OCI-M2 (cell line): Measurements from ENCODE around the gene DESI2.

Experiments
- DNase-seq: peaks from one replicate; lab custom pipeline; 2025; ENCODE audit not compliant: unreplicated experiment; lab: John Stamatoyannopoulos, UW

Gene DESI2

DNA sequence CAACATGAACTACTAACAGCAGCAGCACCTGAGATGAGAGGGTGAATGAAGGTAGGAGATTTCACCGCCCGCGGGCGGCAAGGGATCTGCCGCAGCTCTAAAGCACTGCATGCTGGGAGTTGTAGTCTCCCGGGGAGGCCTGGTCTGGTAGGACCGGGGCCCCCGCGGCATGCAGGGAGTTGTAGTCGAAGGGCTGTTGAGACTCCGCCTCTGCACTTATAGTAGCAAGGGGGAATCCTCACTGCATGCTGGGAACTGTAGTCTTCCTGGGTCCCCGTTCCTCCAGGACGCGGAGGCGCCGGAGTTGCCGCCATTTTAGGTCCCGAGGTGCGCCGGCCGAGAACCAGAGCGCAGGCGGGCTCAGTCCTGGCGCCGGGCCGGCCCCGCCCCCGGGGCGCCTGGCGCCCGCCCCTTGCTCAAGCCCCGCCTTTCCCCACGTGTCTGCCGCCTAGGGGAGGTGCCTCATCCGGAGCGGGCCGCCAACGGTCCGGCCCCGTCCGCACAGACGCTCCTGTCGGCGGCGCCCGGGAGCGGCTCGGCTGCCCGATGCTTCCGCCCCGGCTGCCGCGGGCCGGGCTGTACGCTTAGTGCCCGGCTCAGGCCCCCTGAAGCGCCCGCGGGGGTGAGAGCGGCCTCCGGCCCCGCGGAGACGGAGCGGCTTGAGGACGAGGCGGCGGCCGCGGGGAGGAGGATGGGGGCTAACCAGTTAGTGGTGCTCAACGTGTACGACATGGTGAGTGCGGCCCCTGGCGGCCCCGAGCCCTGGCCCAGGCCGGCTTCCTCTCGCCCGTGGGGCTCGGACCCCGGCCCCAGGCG lies at the start of gene DESI2:
Gene DESI2 (plus strand): TSS at position 504 of the 816 bp plus-strand sequence. CDS start 188 bp downstream, at position 692.
- DNase-seq, result peak; percentile 90

DNA sequence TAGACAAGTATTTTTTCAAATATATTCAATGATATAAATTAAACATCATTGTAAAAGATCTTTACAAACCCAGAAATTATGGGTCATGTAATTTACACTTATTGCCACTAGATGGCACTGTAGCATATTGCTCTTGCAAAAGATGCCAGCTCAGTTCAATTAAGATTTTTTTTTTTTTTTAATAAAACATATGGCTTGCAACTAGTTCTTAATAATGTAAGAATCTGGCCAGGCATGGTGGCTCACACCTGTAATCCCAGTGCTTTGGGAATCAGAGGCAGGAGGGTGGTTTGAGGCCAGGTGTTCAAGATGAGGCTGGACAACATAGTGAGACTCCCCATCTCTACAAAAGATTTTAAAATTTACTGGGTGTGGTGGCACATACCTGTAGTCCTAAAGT lies 49.4 kb upstream of the DESI2 start:
- DNase-seq, result no peak

DNA sequence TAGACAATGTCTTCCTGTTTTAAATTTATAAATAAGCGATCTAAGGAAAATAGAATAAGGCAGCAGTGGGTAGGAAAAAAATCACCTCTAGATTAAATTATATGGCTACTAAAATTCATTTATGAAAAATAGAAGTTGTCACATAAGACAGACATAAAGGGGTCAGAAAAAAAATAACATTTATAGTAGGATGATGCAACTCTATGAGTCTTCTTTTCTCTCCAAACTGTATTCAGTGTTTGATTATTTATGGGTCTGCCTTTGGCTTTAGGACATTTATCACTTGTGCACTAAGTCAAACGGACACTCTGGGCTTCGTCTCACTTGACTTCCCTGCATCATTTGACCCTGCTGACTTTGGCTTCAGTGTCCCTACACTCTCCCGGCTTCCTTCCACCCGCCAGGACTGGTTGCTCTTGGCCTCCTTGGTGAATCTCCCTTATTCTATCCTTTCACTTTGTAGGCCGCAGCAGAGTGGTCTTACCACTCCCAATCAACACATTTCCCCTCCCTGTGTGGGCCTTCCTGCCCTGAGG lies 47.0 kb upstream of the DESI2 start:
- DNase-seq, result no peak

DNA sequence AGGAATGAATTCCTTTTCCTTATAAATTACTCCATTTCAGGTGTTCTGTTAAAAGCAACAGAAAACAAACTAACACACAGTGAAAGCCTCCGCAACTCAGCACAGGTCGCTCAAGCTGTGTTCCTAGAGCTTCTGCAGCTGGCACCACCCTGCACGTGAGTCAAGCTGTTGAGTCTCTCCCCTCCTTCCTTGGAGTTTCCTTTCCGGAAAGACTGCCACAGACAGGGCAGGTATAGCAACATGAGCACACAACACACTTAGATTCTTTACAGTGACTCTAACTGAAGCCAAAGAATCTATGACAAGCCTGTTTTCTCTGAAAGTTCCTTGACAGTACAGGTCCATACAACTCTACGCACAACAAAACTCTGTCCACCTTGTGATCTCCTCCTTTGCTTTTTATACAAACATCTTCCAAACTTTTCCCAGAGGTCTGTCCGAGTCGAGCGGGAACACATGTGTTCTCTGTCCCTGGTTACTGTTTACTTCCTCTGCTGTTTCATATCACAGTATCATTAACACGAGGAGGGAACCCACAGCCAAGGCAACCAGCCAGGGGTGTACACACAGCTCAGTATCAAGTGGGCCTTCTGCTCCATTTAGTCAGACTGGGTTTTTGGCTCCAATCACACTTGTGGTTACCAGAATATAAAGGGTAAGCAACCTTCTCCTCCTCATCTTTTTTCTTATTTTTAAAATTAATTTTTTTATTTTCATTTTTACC lies 38.7 kb upstream of the DESI2 start:
- DNase-seq, result no peak

DNA sequence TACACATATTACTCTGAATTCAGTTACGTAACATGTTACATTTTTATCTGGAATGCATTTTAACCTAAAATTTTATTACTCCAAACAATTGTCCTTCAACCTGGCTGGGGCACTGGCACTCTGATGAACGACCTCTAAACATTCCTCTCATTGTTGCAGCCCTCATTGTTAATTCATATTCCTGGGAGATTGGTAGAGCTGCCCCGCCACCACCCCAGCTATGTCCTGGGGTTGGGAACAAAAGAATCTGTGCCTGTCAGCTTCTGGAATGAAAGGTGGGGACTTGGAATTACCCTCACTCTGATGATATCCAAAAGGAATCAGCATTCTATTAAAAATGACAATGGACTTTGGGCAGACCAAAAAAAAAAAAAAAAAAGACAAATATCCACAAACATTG lies 38.0 kb upstream of the DESI2 start:
- no peak for DNase-seq

DNA sequence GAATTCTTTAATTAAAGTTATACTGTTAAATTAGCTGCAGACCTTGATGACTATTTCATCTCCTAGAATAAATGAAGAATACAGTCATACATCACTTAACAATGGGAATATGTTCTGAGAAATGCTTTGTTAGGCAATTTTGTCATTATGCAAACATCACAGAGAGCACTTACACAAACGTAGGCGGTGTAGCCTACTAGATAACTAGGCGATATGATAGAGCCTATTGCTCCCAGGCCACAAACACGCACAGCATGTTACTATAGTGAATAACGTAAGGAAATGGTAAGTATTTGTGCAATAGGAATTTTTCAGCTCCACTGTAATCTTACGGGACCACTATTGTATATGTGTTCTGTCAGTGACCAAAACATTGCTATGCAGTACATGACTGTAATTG lies 37.6 kb upstream of the DESI2 start:
- no peak for DNase-seq

DNA sequence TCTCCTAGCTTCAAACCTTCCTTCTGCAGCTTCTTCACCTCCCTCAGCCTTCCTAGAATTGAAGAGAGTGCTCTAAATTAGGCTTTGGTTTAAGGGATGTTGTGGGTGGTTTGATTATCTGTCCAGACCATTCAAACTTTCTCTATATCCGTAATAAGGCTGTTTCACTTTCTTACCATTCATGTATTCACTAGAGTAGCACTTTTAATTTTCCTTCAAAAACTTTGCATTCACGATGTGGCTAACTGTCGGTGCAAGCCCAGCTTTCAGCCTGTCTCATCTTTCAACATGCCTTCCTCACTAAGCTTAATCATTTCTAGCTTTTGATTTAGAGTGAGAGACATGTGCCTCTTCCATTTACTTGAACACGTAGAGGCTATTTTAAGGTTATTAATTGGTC lies 26.2 kb upstream of the DESI2 start:
- no peak for DNase-seq

DNA sequence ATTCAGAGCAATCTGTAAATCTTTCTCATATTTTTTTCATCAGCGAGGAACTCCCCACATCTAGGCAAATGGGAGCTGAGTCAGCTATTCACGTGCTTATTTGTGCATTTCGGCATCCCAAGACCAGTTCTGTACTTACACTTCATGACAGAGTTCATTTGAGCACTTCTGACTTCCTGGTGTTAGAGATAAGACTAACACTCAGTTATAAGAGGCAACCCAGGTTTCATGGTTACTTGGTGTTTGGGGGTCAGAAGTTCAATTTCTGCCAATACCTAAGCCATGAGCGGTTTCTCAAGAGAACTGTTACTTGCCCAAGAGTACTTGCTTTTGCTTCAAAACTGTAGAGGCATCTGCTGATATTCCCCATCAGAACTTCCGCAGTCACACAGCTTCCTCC lies 24.1 kb upstream of the DESI2 start:
- no peak for DNase-seq

DNA sequence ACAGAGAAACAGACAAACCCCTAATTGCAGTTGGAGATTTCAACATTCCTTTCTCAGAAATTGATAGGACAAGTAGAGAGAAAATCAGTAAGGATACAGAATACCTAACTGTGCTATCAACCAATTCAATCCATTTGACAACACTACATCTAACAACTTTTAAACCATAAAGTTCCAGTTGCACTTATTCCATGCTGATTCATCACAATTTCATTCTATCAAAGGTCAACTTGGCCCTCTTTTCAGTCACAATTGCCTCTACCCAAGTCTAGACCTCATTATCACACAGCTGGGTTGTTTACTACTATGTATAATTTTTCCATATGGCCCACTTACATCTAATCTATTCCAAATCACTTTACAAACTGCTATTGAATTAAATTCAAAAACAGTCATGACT lies 19.8 kb upstream of the DESI2 start:
- DNase-seq, result no peak

DNA sequence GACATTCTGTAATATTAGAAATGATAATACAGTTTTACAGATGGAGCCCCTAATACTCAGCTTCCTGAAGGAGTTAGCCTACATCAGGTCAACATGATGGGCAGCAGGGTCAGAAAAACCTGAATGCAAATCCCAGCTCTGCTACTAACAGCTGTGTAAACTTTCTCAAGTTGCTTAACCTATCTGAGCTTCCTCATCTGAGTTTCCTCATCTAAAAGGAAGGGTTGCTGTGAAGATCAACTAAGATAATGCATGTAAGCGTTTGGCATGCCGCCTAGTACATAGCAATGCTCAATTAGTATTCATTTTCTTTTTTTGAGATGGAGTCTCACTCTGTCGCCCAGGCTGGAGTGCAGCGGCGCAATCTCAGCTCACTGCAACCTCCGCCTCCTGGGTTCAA lies 18.4 kb upstream of the DESI2 start:
- DNase-seq, result no peak

DNA sequence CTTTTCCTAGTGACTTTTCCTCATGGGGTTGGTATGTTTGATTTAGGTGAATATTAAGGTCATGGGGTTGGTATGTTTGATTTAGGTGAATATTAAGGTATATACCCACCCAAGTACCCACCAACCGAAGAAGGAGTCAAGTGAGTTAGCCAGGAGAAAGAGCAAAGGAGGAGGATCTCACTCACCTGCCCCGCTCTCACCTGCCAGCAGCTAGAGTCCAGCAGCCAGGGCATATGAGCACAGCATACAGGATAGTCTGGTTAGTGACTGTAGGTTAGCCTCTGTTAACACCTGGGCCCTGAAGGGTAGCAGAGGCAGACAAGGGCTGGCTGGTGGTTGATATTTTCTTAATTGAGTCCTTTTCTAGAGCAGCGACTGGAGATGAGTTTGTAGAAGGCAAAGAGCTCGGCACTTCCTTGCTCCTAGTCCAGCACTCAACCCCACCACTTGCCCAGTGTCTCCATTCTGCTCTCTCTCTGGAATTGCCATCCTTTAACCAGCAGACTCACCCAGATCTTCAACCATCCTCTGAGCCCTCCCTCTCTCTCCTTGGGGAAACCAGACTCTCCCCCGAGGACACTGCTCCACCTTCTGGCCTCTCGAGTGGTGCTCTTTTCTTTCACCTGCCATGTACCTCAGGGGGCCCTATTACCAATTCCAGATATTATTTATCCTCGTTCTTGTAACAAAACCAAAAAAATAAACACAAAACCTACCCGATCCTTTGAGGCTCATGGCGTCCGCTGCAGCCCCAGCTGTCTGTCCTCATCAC lies 16.3 kb upstream of the DESI2 start:
- no peak for DNase-seq

DNA sequence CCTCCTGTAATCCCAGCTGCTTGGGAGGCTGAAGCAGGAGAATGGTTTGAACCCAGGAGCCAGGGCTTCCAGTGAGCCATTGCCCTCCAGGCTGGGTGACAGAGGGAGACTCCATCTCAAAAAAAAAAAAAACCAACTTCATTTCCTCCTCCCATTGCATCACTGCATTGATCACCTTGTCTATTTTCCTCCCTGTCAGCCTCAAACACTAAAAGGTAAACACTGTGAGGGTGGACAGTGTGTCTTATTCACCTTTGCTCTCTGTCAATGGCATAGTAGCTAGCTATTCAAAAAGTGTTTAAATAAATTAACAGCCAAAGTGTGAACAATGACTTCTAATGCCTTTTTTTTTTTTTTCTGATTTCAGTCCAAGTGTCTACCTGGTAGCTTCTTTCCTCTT lies 13.4 kb upstream of the DESI2 start:
- no peak for DNase-seq

DNA sequence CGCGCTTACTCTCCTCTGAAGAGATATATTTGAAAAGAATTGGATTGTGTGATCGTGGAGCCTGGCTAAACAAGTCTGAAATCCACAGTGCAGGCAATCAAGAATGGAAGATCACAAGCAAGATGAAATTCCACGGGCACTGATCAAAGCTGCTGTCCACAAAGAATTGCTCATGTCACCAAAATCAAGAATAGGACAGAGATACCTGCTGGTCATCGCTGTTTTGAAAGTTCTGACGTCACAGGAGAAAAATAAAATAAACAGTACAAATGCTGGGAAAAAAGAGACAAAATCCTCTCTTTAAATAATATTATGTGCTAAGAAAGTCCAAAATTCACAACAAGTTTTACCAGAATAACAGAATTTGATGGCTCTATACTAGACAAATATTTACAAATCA lies 12.0 kb upstream of the DESI2 start:
- no peak for DNase-seq

DNA sequence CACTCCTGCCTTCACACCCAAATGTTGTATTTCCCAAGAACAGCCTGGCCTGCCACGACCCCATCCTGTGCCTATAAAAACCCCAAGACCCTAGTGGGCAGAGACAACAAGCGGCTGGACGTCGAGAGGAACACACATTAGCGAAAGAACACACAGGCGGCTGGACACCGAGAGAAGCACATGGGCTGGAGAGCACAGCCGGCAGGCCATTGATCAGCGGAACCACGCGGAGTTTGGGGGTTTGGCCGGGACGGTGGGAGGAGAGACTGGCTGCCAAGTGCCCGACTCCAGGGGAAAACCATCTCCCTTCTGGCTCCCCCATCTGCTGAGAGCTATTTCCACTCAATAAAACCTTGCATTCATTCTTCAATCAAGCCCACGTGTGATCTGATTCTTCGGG lies 10.4 kb upstream of the DESI2 start:
- DNase-seq, result no peak

DNA sequence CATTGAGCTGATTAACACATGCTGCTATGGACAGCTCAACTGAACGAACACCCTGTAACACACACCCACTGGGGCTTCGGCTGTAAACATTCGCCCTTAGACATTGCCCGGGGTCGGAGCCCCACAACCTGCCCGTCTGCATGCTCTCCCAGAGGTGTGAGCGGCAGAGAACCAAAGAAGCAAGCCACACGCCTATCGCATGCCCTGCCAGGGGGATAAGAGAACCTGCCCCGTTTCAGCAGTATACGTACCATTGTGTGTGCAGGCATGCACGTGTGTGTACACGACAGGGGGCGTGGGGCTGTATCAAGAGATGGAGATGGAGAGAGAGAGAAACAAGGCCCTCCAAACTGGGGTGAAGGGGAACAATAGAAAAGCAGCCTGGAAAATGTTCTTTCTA lies 9.9 kb upstream of the DESI2 start:
- no peak for DNase-seq

DNA sequence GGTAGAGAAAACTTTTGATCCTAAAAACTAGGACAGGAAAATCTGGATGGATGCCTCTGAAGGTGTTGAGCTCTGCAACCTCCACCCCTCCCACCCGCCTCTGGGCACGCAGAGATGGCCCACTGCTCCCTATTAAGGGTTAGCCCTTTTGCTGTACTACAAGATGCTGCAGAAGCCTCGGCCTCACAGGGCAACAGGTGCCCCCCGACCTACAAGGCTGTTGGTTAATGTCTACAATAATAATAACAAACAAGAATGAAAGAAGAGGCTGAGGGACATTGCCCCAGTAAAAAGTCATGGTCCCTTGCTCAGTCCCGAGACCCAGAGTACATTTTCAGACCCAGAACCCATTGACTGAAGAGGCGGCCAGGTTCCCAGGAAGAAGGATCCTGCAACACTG lies 7.5 kb upstream of the DESI2 start:
- no peak for DNase-seq

DNA sequence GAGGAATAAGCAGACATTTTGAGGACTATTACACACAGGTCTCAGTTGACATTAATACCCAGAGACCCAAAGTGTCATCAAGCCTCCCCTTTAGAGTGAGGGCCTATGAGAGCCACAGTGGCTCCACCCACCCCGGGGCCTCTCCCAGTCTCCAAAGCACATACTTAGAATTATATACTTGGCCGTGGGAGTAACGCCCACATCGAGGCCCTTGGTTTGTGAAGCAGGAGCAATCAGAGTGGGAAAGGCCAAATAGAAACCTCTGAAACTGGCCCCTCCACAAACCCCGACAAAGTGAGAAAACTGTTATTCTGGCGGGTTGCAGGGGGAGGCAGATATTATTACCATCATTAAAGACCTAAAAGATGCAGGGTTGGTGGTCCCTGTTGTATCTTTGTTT lies 7.0 kb upstream of the DESI2 start:
- DNase-seq, result no peak

DNA sequence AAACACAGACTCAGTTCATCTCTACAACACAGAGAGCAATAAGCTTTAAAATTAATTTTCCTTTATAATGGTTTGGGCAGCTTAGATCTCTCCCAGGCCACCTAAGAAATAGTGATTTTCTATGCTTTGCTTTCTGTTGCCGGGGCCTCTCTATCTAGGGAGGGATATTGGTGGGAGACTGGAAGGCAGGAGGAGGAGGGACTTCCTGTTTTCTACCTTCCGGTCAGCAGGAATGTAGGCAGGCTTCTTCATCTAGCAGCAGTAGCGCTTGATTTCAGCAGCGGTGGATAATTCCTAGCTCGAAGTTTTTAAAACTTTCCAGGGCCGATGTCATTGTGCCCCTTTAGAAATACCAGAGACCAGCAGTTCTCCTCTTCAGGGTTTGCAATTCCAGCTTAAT lies 5.1 kb upstream of the DESI2 start:
- DNase-seq, result no peak

DNA sequence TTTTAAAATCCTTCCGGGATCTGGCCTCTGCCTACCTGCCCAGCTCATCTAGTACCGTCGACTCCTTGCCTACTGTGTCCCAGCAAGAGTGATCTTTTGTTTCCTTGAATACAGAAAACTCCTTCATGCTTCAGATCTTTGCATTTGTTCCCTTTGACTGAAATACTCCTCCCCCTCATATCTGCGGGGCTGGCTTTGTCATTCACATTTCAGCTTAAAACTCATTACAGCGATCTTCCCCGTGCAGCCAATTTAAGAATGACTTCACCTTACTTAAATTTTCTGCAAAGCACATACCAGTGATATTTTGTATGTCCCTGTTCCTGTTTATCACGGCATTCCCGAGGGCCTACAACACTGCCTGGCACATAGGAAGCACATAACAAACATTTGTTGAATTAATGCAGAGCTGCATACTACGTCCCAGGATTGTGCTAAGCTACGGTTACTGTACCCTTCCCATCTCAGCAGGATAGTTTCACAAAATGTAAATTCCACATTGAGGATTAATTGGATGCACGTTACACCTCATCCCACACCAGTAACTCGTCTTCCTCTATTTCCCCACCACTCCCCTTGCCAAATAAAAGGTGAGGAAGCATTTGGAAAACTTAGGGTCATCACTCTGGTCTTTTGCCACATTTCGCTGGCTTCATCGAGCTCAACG lies 837 bp upstream of the DESI2 start:
- DNase-seq, result no peak

DNA sequence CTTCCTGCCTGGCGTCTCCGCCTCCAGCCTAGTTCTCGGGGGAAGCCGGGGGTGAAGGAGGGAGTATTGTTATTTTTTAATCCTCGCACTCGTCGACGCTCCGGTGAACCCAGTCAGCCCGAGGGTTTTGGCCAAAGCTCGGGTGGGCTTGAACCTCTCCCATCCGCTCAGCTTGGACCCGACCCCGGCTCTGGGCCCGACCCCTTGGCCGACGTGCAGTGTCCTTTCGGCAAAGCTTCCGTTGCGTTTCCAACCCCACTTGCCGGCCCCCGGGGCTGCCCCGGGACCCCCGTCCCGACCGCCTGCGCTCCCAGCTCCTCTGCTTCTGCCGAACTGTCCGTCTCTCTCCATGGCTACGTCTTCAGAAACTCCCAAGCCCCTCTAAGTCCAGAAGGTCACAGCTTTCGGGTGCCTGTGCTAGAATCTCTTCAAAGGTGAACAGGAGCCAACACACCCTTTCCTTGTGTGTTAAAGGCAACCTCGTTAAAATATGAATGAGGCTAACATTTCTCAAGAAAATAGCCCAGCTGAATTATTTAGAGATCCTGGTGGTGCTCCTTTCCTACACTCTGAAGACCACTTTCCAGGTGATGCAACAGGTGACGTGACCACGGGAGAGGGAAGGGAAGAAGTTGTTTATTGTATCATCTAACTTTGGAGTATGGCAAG lies 647 bp downstream of the DESI2 start:
- no peak for DNase-seq
